Type B pancreatic cell (in vitro differentiated cells): ENCODE measurements around the gene HNF1A. TPM values are rescaled to one million over a fixed set of nuclear protein-coding genes. Genes with fewer than 3 reads are reported as not detected.

Experiments
- DNase-seq: peaks from one replicate; pipeline ENCODE4 v3.0.0; 2021; ENCODE audit warnings: mixed read lengths; ENCODE audit not compliant: unreplicated experiment; ENCODE audit errors: extremely low spot score
- H3K27ac Mint-ChIP-seq: 2 replicates; pipeline ENCODE4 v1.8.0; 2021; ENCODE audit warnings: mild to moderate bottlenecking, mixed read lengths
- H3K27me3 Mint-ChIP-seq: 2 replicates; pipeline ENCODE4 v1.8.0; 2021; ENCODE audit warnings: mixed read lengths
- H3K36me3 Mint-ChIP-seq: 2 replicates; pipeline ENCODE4 v1.8.0; 2021; ENCODE audit warnings: mixed read lengths
- H3K4me1 Mint-ChIP-seq: one replicate; pipeline ENCODE4 v1.8.0; 2021; ENCODE audit warnings: mixed read lengths; ENCODE audit not compliant: unreplicated experiment
- H3K4me3 Mint-ChIP-seq: 2 replicates; pipeline ENCODE4 v1.8.0; 2021; ENCODE audit warnings: mild to moderate bottlenecking, mixed read lengths
- H3K9me3 Mint-ChIP-seq: 2 replicates; pipeline ENCODE4 v1.8.0; 2021; ENCODE audit warnings: mixed read lengths
- total RNA-seq: library from RNA; stranded (reverse); gene quantifications from 2 replicates; pipeline ENCODE4 v1.2.1, GENCODE V29; 2021; ENCODE audit warnings: low replicate concordance
- TF ChIP-seq, protein P1 (sequence below): fragments of 200-600 bp; sonication (generic); conservative IDR thresholded peaks from 2 replicates; pipeline ENCODE4 v1.5.0; 2021; ENCODE audit warnings: antibody characterized with exemption, mild to moderate bottlenecking

The HNF1A gene
- total RNA-seq, 1 donor from 2014 or later: 7.2 TPM

DNA sequence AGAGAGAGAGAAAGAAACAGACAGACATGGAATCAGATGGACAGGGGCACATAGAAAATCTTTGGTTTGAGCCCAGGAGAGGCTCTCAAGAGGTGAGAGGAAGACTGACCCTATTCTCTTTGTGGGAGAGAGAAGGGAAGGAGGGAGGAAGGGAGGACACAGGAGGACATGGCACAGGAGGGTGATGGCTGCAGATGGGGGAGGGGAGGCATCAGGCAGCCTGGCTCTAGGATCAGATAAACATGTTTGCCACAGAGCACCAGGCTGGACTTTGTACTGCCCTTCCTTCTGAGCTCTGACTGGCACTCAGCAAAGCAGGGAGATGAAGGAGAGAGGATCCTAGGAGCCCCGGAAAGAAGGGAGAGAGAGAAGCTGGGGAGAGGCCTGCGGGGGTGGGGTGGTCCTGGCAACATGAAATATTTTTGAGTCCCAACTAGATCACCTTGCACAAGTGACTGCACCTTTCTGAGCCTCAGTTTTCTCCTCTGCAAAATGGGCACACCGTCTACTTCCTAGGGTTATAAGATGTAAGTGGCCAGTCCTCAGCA lies 6.1 kb downstream of the HNF1A start:
- Mint-ChIP-seq H3K4me1 (peaks cover 12% of the 10 kb centered on the region), H3K4me3 (peak overlapping the region; percentile 9), H3K9me3 (no peaks in the 10 kb centered on the region), H3K36me3 (no peaks in the 10 kb centered on the region), H3K27ac (peak overlapping the region; percentile 65), H3K27me3 (no peaks in the 10 kb centered on the region)
- no peak for DNase-seq
- TF ChIP-seq, protein P1, sequence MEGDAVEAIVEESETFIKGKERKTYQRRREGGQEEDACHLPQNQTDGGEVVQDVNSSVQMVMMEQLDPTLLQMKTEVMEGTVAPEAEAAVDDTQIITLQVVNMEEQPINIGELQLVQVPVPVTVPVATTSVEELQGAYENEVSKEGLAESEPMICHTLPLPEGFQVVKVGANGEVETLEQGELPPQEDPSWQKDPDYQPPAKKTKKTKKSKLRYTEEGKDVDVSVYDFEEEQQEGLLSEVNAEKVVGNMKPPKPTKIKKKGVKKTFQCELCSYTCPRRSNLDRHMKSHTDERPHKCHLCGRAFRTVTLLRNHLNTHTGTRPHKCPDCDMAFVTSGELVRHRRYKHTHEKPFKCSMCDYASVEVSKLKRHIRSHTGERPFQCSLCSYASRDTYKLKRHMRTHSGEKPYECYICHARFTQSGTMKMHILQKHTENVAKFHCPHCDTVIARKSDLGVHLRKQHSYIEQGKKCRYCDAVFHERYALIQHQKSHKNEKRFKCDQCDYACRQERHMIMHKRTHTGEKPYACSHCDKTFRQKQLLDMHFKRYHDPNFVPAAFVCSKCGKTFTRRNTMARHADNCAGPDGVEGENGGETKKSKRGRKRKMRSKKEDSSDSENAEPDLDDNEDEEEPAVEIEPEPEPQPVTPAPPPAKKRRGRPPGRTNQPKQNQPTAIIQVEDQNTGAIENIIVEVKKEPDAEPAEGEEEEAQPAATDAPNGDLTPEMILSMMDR: no peak

DNA sequence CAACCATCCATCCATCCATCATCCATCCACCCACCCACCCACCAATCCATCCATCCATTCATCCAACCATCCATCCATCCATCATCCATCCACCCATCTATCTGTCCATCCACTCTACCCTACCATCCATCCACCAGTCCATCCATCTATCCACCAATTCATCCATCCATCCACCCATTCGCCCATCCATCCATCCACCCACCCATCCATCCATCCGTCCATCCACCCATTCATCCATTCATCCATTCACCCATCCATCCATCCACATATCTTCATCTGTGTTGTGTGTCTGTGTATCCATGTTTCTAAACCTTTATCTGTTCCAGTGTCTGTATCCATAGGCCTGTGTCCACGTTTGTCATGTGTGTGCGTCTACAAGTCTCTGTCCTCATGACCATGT lies 9.9 kb downstream of the HNF1A start:
- Mint-ChIP-seq H3K27ac (no peak overlapping the region), H3K36me3 (no peaks in the 10 kb centered on the region), H3K27me3 (peaks cover 8% of the 10 kb centered on the region), H3K9me3 (no peaks in the 10 kb centered on the region), H3K4me3 (no peak overlapping the region), H3K4me1 (peaks cover 6% of the 10 kb centered on the region)
- no peak for DNase-seq
- TF ChIP-seq, protein P1: no peak

DNA sequence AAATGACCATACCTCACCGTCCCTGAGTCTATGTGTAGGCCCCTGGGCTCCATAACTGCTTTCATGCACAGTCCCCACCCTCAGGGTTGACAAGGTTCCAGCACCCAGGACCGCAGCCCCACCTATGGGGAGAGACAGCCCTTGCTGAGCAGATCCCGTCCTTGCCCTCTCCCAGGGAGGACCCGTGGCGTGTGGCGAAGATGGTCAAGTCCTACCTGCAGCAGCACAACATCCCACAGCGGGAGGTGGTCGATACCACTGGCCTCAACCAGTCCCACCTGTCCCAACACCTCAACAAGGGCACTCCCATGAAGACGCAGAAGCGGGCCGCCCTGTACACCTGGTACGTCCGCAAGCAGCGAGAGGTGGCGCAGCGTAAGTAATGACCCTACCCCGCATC lies 10.3 kb downstream of the HNF1A start:
- TF ChIP-seq, protein P1: no peak
- Mint-ChIP-seq H3K4me3 (no peak overlapping the region), H3K36me3 (no peaks in the 10 kb centered on the region), H3K27me3 (peaks cover 10% of the 10 kb centered on the region), H3K4me1 (peaks cover 6% of the 10 kb centered on the region), H3K9me3 (no peaks in the 10 kb centered on the region), H3K27ac (no peak overlapping the region)
- no peak for DNase-seq

DNA sequence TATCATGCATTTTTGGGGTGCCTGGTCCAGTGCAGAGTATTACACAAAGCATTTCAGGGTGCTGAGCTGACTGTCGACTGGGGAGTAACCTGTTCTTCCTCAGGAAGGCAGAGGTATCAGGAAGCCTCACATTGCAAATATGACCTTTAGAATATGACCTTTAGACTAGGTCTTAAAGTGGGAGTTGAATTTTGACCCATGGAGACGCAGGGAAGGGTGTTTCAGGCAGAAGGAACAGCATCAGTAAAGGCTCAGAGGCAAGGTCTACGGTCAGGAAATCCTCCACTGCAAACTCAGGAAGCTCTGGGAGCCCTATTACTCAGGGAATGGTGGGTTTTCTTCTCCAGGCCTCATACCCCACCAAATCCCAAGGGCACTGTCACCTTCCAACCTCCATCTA lies 11.3 kb downstream of the HNF1A start:
- no peak for DNase-seq
- Mint-ChIP-seq H3K36me3 (no peaks in the 10 kb centered on the region), H3K4me1 (no peaks in the 10 kb centered on the region), H3K27me3 (peaks cover 13% of the 10 kb centered on the region), H3K9me3 (no peaks in the 10 kb centered on the region), H3K27ac (no peak overlapping the region), H3K4me3 (no peak overlapping the region)
- TF ChIP-seq, protein P1: no peak

DNA sequence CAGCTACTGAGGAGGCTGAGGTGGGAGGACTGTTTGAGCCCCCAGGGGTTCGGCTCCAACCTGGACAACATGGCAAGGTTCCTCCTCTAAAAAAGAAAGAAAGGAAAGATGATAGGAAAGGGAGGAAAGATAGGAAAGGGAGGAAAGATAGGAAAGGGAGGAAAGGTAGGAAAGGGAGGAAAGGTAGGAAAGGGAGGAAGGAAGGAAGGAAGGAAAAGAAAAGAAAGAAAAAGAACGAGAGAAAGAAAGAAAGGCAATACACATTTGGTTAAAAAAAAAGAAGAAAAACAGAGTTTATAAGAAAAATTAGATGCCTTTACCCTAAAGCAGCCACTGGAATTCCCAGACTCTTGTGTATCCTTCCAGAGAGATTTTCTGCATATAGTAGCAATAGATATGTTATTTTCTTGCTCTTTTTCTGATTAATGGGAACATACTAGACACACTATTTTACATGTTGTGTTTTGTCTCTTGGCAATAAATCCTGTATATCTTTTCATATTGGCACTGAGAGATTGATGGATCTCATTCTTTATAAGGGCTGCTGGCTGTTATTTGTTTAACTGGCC lies 12.2 kb downstream of the HNF1A start:
- DNase-seq: no peak
- no peaks in the 10 kb centered on the region for H3K36me3 Mint-ChIP-seq
- no peaks in the 10 kb centered on the region for H3K4me1 Mint-ChIP-seq
- no peak overlapping the region for H3K27ac Mint-ChIP-seq
- H3K27me3 Mint-ChIP-seq: peaks cover 22% of the 10 kb centered on the region
- TF ChIP-seq, protein P1: no peak
- H3K4me3 Mint-ChIP-seq: no peak overlapping the region
- H3K9me3 Mint-ChIP-seq: no peaks in the 10 kb centered on the region
